Small intestine (tissue), 7 donors: ENCODE results near the gene ELAPOR1. TPM values are rescaled to one million over a fixed set of nuclear protein-coding genes. Genes with fewer than 3 reads are reported as not detected.

Experiments
- DNase-seq, 2 donors: peaks; one replicate each; pipeline versions ENCODE4 v3.0.0 to v3.0.0-alpha.2; 2013
- FAIRE-seq: peaks from 2 replicates; lab custom pipeline; 2012; peaks lifted over from hg19 to GRCh38; lab: Jason Lieb, UNC
- H3K27ac ChIP-seq, 3 donors: one replicate each; pipeline ENCODE4 v1.5.1; 2013; ENCODE audit warnings: low read length in 2 of 3, mild to moderate bottlenecking in 2 of 3, control low read depth in 1 of 3, inconsistent platforms in 1 of 3, low read depth in 1 of 3, moderate library complexity in 1 of 3
- H3K27me3 ChIP-seq, 3 donors: one replicate each; pipeline ENCODE4 v1.6.1; 2013; ENCODE audit warnings: low read length in 3 of 3, inconsistent platforms in 1 of 3; ENCODE audit not compliant: control insufficient read depth in 3 of 3, insufficient read depth in 3 of 3
- H3K36me3 ChIP-seq, 3 donors: one replicate each; pipeline ENCODE4 v1.6.1; 2013; ENCODE audit warnings: low read length in 3 of 3, inconsistent platforms in 1 of 3, low read depth in 1 of 3, mild to moderate bottlenecking in 1 of 3, moderate library complexity in 1 of 3; ENCODE audit not compliant: control insufficient read depth in 3 of 3, insufficient read depth in 2 of 3
- H3K4me1 ChIP-seq, 3 donors: one replicate each; pipeline ENCODE4 v1.6.1; 2013; ENCODE audit warnings: low read length in 2 of 3, inconsistent platforms in 1 of 3, low read depth in 1 of 3, mild to moderate bottlenecking in 1 of 3, moderate library complexity in 1 of 3; ENCODE audit not compliant: control insufficient read depth in 3 of 3, insufficient read depth in 2 of 3
- H3K4me3 ChIP-seq, 3 donors: one replicate each; pipeline ENCODE4 v1.5.1; 2013; ENCODE audit warnings: low read length in 3 of 3, control low read depth in 1 of 3, inconsistent platforms in 1 of 3, low read depth in 1 of 3, mild to moderate bottlenecking in 1 of 3, moderate library complexity in 1 of 3
- H3K9me3 ChIP-seq, 2 donors: one replicate each; pipeline ENCODE4 v1.6.1; 2013; ENCODE audit warnings: low read depth in 1 of 2, low read length in 1 of 2; ENCODE audit not compliant: control insufficient read depth in 2 of 2, insufficient read depth in 1 of 2
- WGBS, 3 donors: extraction: QIAGEN DNeasy Blood & Tissue Kit; methylation state at CpG; one replicate each; pipeline ENCODE4 v1.1.7; 2013; 5-methylcytosine and 5-hydroxymethylcytosine counted together
- polyA plus RNA-seq, 4 donors: library from polyadenylated mRNA; stranded (reverse) in 3 of 4; unstranded in 1 of 4; fragments of 200-250 nt in 3 of 4; fragments of 120-200 nt in 1 of 4; gene quantifications; one replicate each; pipeline versions ENCODE4 v1.2.1 to v1.2.3, GENCODE V29; 2013
- donor health status: healthy with polysubstance abuse.
- donor health status: control.
- donor health status: control.
- donor health status: Bipolar disorder and iron deficiency.
- donor health status: healthy.

ELAPOR1 gene
- polyA plus RNA-seq, 4 donors: 3.8 to 75.3 (median 35.4) TPM

GRCh38 chr1:109079240-109079622 lies 34.7 kb upstream of the ELAPOR1 start:
- Histone ChIP-seq H3K36me3 (no peaks in the 10 kb centered on the region), H3K4me1 (peaks cover 0 to 4% (median 4%) of the 10 kb centered on the region in 3 donors), H3K9me3 (peaks cover 0 to 5% of the 10 kb centered on the region in 2 donors), H3K27ac (no peak overlapping the region), H3K27me3 (no peaks in the 10 kb centered on the region), H3K4me3 (no peak overlapping the region)
- FAIRE-seq: no peak
- 94 to 99% (median 95%) methylated on average over 2 of the region's 2 CpGs for WGBS, 3 donors
- no peak for DNase-seq

GRCh38 chr1:109080441-109081082 lies 33.4 kb upstream of the ELAPOR1 start:
- H3K27ac ChIP-seq: peak overlapping the region in 1 of 3 donors; percentile 52

GRCh38 chr1:109083501-109083900 lies 30.4 kb upstream of the ELAPOR1 start:
- Histone ChIP-seq H3K4me1 (peaks cover 0 to 4% (median 0%) of the 10 kb centered on the region in 3 donors), H3K36me3 (no peaks in the 10 kb centered on the region), H3K9me3 (no peaks in the 10 kb centered on the region), H3K4me3 (no peak overlapping the region), H3K27ac (no peak overlapping the region), H3K27me3 (no peaks in the 10 kb centered on the region)
- WGBS, 3 donors: 90 to 93% (median 93%) methylated on average over 3 of the region's 3 CpGs
- DNase-seq (no peak), FAIRE-seq (no peak)

More at GRCh38 chr1:109080441-109081082, 33.4 kb upstream of the ELAPOR1 start:
- Histone ChIP-seq H3K36me3 (no peaks in the 10 kb centered on the region), H3K4me1 (peaks cover 0 to 4% (median 0%) of the 10 kb centered on the region in 3 donors), H3K9me3 (peaks cover 0 to 5% of the 10 kb centered on the region in 2 donors), H3K27me3 (no peaks in the 10 kb centered on the region), H3K4me3 (no peak overlapping the region)
- DNase-seq: no peak
- FAIRE-seq: no peak
- 77 to 93% (median 82%) methylated on average over 5 of the region's 5 CpGs for WGBS, 3 donors

- no peak overlapping the region for H3K4me3 ChIP-seq
- DNase-seq (no peak), FAIRE-seq (no peak)
- no peaks in the 10 kb centered on the region for H3K27me3 ChIP-seq
- peaks cover 0 to 4% (median 0%) of the 10 kb centered on the region in 3 donors for H3K4me1 ChIP-seq
- no peaks in the 10 kb centered on the region for H3K36me3 ChIP-seq
- no peaks in the 10 kb centered on the region for H3K9me3 ChIP-seq
- H3K27ac ChIP-seq: no peak overlapping the region
- WGBS, 3 donors: 26 to 49% (median 29%) methylated on average over 1 of the region's 1 CpG
Observed at GRCh38 chr1:109083923-109084322, 30.0 kb upstream of the ELAPOR1 start.

GRCh38 chr1:109084563-109085517 lies 29.1 kb upstream of the ELAPOR1 start:
- FAIRE-seq (no peak), DNase-seq (no peak)
- Histone ChIP-seq H3K36me3 (no peaks in the 10 kb centered on the region), H3K27me3 (no peaks in the 10 kb centered on the region), H3K9me3 (peaks cover 0 to 6% of the 10 kb centered on the region in 2 donors), H3K27ac (no peak overlapping the region), H3K4me3 (no peak overlapping the region), H3K4me1 (peaks cover 0 to 4% (median 0%) of the 10 kb centered on the region in 3 donors)
- 79 to 84% (median 84%) methylated on average over 13 of the region's 13 CpGs for WGBS, 3 donors

GRCh38 chr1:109089242-109090015 lies 24.5 kb upstream of the ELAPOR1 start:
- peak overlapping the region in 2 of 3 donors; percentile 63 to 87 for H3K4me3 ChIP-seq
- peaks cover 0 to 5% (median 0%) of the 10 kb centered on the region in 3 donors for H3K4me1 ChIP-seq
- WGBS, 3 donors: 52 to 54% (median 54%) methylated on average over 31 of the region's 31 CpGs
- no peak for FAIRE-seq
- DNase-seq: peak; percentile 88 to 91
- H3K9me3 ChIP-seq: peaks cover 0 to 8% of the 10 kb centered on the region in 2 donors
- peak overlapping the region; percentile 89 to 98 (median 94) for H3K27ac ChIP-seq
- peaks cover 0 to 10% (median 2%) of the 10 kb centered on the region in 3 donors for H3K36me3 ChIP-seq
- H3K27me3 ChIP-seq: no peaks in the 10 kb centered on the region

GRCh38 chr1:109090196-109091077 lies 23.5 kb upstream of the ELAPOR1 start, which contains the start of gene TMEM167B:
TSS of gene TMEM167B (plus strand) at chr1:109090764. CDS start at chr1:109090873, 109 bp downstream.
- Histone ChIP-seq H3K4me3 (peak within 1 kb of the TSS; percentile 63 to 87 (median 87)), H3K27ac (peak within 1 kb of the TSS; percentile 89 to 98 (median 94)), H3K27me3 (no peaks in the 10 kb centered on the region), H3K36me3 (peaks cover 0 to 11% (median 2%) of the 10 kb centered on the region in 3 donors), H3K9me3 (peaks cover 0 to 8% of the 10 kb centered on the region in 2 donors), H3K4me1 (peaks cover 0 to 5% (median 0%) of the 10 kb centered on the region in 3 donors)
- DNase-seq (peak; percentile 95 to 98), FAIRE-seq (no peak)
- WGBS, 3 donors: 3 to 8% (median 6%) methylated on average over 59 to 67 of the region's 67 CpGs
